Measurements from ENCODE around the gene SLC35D2.

Gene SLC35D2

GRCh38 chr9:96383165-96383942 lies at the start of gene SLC35D2:
TSS of gene SLC35D2 (minus strand) at chr9:96383711. CDS start at chr9:96383634, 77 bp downstream.
- DNase-seq (ENCODE audit: low read depth): peak; percentile 43
- peak within 1 kb of the TSS; percentile 66 for H3K4me3 ChIP-seq (ENCODE audit: control insufficient read depth, low read depth, low read length)
- no peak for TF ChIP-seq CTCF (conservative IDR thresholded peaks at IDR 0.05; ENCODE audit: control insufficient read depth, insufficient read depth, low read depth, low read length)

GRCh38 chr9:96430377-96430776 lies 46.9 kb upstream of the SLC35D2 start:
- TF ChIP-seq CTCF (conservative IDR thresholded peaks at IDR 0.05; ENCODE audit: control insufficient read depth, insufficient read depth, low read depth, low read length): no peak
- no peak overlapping the region for H3K4me3 ChIP-seq (ENCODE audit: control insufficient read depth, low read depth, low read length)
- no peak for DNase-seq (ENCODE audit: low read depth)

GRCh38 chr9:96429732-96430131 lies 46.2 kb upstream of the SLC35D2 start:
- DNase-seq (ENCODE audit: low read depth): no peak
- no peak for TF ChIP-seq CTCF (conservative IDR thresholded peaks at IDR 0.05; ENCODE audit: control insufficient read depth, insufficient read depth, low read depth, low read length)
- no peak overlapping the region for H3K4me3 ChIP-seq (ENCODE audit: control insufficient read depth, low read depth, low read length)

GRCh38 chr9:96425500-96426169 lies 42.1 kb upstream of the SLC35D2 start:
- no peak for TF ChIP-seq CTCF (conservative IDR thresholded peaks at IDR 0.05; ENCODE audit: control insufficient read depth, insufficient read depth, low read depth, low read length)
- H3K4me3 ChIP-seq (ENCODE audit: control insufficient read depth, low read depth, low read length): no peak overlapping the region
- no peak for DNase-seq (ENCODE audit: low read depth)

GRCh38 chr9:96423985-96424336 lies 40.5 kb upstream of the SLC35D2 start:
- no peak for DNase-seq (ENCODE audit: low read depth)
- TF ChIP-seq CTCF (conservative IDR thresholded peaks at IDR 0.05; ENCODE audit: control insufficient read depth, insufficient read depth, low read depth, low read length): no peak
- H3K4me3 ChIP-seq (ENCODE audit: control insufficient read depth, low read depth, low read length): no peak overlapping the region

GRCh38 chr9:96423322-96423984 lies 39.9 kb upstream of the SLC35D2 start:
- DNase-seq (ENCODE audit: low read depth): no peak
- TF ChIP-seq CTCF (conservative IDR thresholded peaks at IDR 0.05; ENCODE audit: control insufficient read depth, insufficient read depth, low read depth, low read length): no peak

More at GRCh38 chr9:96423322-96423984, 39.9 kb upstream of the SLC35D2 start:
- no peak overlapping the region for H3K4me3 ChIP-seq (ENCODE audit: control insufficient read depth, low read depth, low read length)
